Measurements from ENCODE around the gene GPATCH1. TPM values are rescaled to one million over a fixed set of nuclear protein-coding genes. Genes with fewer than 3 reads are reported as not detected.

GPATCH1 gene
- total and polyA plus RNA-seq, 2 of the 13 experiments (the other 11 are each of a cell fraction or from before 2014, with no cell fraction given), result 6.8 to 6.9 TPM

DNA sequence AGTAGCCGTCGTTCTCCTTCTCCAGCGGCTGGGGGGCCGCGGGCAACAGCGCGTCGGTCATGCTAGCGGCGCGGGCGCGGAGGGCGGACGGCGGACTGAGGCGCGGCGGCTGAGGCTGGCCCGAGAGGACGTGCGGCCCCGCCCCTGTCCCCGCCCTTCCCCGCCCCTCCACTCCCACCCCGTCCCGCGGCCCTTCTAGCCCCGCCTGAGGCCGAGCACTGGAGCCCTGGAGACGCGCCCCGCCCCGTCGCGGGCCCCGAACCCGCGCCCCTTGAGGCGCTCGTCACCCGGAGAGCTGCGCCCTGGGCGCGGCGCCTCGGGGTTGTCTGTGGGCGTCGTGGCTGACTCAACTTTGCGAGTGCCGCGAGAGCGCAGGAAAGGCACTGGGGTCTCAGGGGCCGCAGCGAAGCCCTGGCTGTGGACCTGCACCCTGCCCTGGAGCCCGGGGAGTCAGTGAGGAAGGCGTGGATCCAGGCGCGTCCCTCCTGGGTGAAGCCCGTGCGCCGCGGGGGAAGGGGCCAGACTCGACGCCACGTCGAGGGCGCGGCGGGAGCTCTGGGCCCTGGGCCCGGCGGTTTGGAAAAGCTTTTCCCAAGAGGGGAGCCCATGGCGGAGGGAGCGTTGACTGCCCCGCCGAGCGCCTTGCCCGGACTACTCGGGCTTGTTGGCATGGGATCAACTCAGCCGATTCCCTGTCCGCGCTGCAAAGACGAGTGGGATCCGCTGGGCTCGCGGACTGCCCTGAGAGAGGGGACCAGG, 16.0 kb upstream of the GPATCH1 start, which contains the start of gene RHPN2 (continued):
- TF ChIP-seq, protein P1, sequence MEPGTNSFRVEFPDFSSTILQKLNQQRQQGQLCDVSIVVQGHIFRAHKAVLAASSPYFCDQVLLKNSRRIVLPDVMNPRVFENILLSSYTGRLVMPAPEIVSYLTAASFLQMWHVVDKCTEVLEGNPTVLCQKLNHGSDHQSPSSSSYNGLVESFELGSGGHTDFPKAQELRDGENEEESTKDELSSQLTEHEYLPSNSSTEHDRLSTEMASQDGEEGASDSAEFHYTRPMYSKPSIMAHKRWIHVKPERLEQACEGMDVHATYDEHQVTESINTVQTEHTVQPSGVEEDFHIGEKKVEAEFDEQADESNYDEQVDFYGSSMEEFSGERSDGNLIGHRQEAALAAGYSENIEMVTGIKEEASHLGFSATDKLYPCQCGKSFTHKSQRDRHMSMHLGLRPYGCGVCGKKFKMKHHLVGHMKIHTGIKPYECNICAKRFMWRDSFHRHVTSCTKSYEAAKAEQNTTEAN (CRISPR knock-in tag; conservative IDR thresholded peaks at IDR 0.05), result no peak
- TF ChIP-seq ZNF230 (CRISPR knock-in tag; IDR thresholded peaks at IDR 0.05), result no peak
- no peak for TF ChIP-seq CCAR2 (optimal IDR thresholded peaks at IDR 0.05; ENCODE audit: low read depth, low read length)
- no peak for TF ChIP-seq KLF16 (CRISPR knock-in tag; IDR thresholded peaks at IDR 0.05)
- TF ChIP-seq KDM5B (CRISPR knock-in tag; IDR thresholded peaks at IDR 0.05; ENCODE audit: borderline replicate concordance), result peak; percentile 61; the same call in 1 of the 2 replicates
- no peak for TF ChIP-seq FOXJ3 (CRISPR knock-in tag; IDR thresholded peaks at IDR 0.05; ENCODE audit: borderline replicate concordance)
- TF ChIP-seq, protein P2, sequence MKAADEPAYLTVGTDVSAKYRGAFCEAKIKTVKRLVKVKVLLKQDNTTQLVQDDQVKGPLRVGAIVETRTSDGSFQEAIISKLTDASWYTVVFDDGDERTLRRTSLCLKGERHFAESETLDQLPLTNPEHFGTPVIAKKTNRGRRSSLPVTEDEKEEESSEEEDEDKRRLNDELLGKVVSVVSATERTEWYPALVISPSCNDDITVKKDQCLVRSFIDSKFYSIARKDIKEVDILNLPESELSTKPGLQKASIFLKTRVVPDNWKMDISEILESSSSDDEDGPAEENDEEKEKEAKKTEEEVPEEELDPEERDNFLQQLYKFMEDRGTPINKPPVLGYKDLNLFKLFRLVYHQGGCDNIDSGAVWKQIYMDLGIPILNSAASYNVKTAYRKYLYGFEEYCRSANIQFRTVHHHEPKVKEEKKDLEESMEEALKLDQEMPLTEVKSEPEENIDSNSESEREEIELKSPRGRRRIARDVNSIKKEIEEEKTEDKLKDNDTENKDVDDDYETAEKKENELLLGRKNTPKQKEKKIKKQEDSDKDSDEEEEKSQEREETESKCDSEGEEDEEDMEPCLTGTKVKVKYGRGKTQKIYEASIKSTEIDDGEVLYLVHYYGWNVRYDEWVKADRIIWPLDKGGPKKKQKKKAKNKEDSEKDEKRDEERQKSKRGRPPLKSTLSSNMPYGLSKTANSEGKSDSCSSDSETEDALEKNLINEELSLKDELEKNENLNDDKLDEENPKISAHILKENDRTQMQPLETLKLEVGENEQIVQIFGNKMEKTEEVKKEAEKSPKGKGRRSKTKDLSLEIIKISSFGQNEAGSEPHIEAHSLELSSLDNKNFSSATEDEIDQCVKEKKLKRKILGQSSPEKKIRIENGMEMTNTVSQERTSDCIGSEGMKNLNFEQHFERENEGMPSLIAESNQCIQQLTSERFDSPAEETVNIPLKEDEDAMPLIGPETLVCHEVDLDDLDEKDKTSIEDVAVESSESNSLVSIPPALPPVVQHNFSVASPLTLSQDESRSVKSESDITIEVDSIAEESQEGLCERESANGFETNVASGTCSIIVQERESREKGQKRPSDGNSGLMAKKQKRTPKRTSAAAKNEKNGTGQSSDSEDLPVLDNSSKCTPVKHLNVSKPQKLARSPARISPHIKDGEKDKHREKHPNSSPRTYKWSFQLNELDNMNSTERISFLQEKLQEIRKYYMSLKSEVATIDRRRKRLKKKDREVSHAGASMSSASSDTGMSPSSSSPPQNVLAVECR (CRISPR knock-in tag; IDR thresholded peaks at IDR 0.05; ENCODE audit: borderline replicate concordance), result peak; percentile 35; the same call in 1 of the 2 replicates
- no peak for TF ChIP-seq ZBTB1 (CRISPR knock-in tag; IDR thresholded peaks at IDR 0.05; ENCODE audit: borderline replicate concordance)
- TF ChIP-seq, protein P3, sequence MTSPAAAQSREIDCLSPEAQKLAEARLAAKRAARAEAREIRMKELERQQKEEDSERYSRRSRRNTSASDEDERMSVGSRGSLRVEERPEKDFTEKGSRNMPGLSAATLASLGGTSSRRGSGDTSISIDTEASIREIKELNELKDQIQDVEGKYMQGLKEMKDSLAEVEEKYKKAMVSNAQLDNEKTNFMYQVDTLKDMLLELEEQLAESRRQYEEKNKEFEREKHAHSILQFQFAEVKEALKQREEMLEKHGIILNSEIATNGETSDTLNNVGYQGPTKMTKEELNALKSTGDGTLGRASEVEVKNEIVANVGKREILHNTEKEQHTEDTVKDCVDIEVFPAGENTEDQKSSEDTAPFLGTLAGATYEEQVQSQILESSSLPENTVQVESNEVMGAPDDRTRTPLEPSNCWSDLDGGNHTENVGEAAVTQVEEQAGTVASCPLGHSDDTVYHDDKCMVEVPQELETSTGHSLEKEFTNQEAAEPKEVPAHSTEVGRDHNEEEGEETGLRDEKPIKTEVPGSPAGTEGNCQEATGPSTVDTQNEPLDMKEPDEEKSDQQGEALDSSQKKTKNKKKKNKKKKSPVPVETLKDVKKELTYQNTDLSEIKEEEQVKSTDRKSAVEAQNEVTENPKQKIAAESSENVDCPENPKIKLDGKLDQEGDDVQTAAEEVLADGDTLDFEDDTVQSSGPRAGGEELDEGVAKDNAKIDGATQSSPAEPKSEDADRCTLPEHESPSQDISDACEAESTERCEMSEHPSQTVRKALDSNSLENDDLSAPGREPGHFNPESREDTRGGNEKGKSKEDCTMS (CRISPR knock-in tag; conservative IDR thresholded peaks at IDR 0.05), result no peak
- TF ChIP-seq HNF4A (CRISPR knock-in tag; IDR thresholded peaks at IDR 0.05), result no peak
- TF ChIP-seq, protein P4, sequence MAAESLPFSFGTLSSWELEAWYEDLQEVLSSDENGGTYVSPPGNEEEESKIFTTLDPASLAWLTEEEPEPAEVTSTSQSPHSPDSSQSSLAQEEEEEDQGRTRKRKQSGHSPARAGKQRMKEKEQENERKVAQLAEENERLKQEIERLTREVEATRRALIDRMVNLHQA (CRISPR knock-in tag; IDR thresholded peaks at IDR 0.05), result no peak
- TF ChIP-seq, protein P5, sequence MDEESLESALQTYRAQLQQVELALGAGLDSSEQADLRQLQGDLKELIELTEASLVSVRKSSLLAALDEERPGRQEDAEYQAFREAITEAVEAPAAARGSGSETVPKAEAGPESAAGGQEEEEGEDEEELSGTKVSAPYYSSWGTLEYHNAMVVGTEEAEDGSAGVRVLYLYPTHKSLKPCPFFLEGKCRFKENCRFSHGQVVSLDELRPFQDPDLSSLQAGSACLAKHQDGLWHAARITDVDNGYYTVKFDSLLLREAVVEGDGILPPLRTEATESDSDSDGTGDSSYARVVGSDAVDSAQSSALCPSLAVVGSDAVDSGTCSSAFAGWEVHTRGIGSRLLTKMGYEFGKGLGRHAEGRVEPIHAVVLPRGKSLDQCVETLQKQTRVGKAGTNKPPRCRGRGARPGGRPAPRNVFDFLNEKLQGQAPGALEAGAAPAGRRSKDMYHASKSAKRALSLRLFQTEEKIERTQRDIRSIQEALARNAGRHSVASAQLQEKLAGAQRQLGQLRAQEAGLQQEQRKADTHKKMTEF (CRISPR knock-in tag; IDR thresholded peaks at IDR 0.05), result peak; percentile 45; the same call in 1 of the 2 replicates
- TF ChIP-seq MAF1 (CRISPR knock-in tag; IDR thresholded peaks at IDR 0.05; ENCODE audit: borderline replicate concordance), result no peak
- no peak for TF ChIP-seq ZNF850 (CRISPR knock-in tag; conservative IDR thresholded peaks at IDR 0.05)
- no peak for TF ChIP-seq ATF7-NPFF (CRISPR knock-in tag; IDR thresholded peaks at IDR 0.05; ENCODE audit: low read depth)
- no peak for TF ChIP-seq ZBTB7A (CRISPR knock-in tag; IDR thresholded peaks at IDR 0.05)
- TF ChIP-seq, protein P6, sequence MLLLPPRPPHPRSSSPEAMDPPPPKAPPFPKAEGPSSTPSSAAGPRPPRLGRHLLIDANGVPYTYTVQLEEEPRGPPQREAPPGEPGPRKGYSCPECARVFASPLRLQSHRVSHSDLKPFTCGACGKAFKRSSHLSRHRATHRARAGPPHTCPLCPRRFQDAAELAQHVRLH (CRISPR knock-in tag; IDR thresholded peaks at IDR 0.05; ENCODE audit: borderline replicate concordance, low read depth), result no peak
- TF ChIP-seq HOXA3 (CRISPR knock-in tag; IDR thresholded peaks at IDR 0.05), result peak; percentile 44
- TF ChIP-seq ZNF292 (CRISPR knock-in tag; IDR thresholded peaks at IDR 0.05; ENCODE audit: borderline replicate concordance, low read depth), result no peak
